ENCODE data around the gene NUMBL. TPM values are rescaled to one million over a fixed set of nuclear protein-coding genes. Genes with fewer than 3 reads are reported as not detected.
A peak's percentile ranks its signal among the peaks of the same experiment; 100 is the strongest.

Gene NUMBL
- total RNA-seq, 1 donor from 2014 or later: 6.4 TPM

GRCh38 chr19:40663695-40664692 is 26.5 kb downstream of the NUMBL start:
- no peak for DNase-seq (ENCODE audit: low spot score)
- H3K4me2 ChIP-seq: peak overlapping the region; percentile 87
- no peaks in the 10 kb centered on the region for H3K36me3 ChIP-seq
- peak overlapping the region; percentile 60 for H3K4me3 ChIP-seq
- Mint-ChIP-seq H3K4me1 (peaks cover 5% of the 10 kb centered on the region), H3K27ac (no peak overlapping the region), H3K36me3 (peaks cover 6% of the 10 kb centered on the region), H3K9me3 (peaks cover under 1% of the 10 kb centered on the region), H3K27me3 (ENCODE audit: insufficient read depth, low read depth) (peaks cover 14% of the 10 kb centered on the region), H3K4me3 (peak overlapping the region; percentile 87)
- H3K79me2 ChIP-seq (ENCODE audit: low read depth): no peaks in the 10 kb centered on the region
- no peak overlapping the region for H3K9ac ChIP-seq
- H3F3A ChIP-seq (ENCODE audit: low read depth): no peaks in the 10 kb centered on the region
- TF ChIP-seq EZH2phosphoT487 (IDR thresholded peaks at IDR 0.05) (no peak), CTCF (IDR thresholded peaks at IDR 0.05) (no peak), EZH2 (IDR thresholded peaks at IDR 0.05) (no peak)
- H3K4me1 ChIP-seq: no peaks in the 10 kb centered on the region
- peak overlapping the region; percentile 82 for H2AFZ ChIP-seq (replicated peaks)
- no peak overlapping the region for H3K27ac ChIP-seq
- H3K27me3 ChIP-seq: peaks cover 8% of the 10 kb centered on the region
- no peaks in the 10 kb centered on the region for H4K20me1 ChIP-seq (ENCODE audit: low read depth)
- no peaks in the 10 kb centered on the region for H3K9me3 ChIP-seq (ENCODE audit: low read depth)

- no peaks in the 10 kb centered on the region for H3K36me3 Mint-ChIP-seq
- Histone ChIP-seq H3K27me3 (peaks cover 8% of the 10 kb centered on the region), H3F3A (ENCODE audit: low read depth) (no peaks in the 10 kb centered on the region), H3K9ac (no peak overlapping the region), H3K4me3 (peak overlapping the region; percentile 60), H3K4me1 (no peaks in the 10 kb centered on the region), H3K9me3 (ENCODE audit: low read depth) (no peaks in the 10 kb centered on the region), H4K20me1 (ENCODE audit: low read depth) (no peaks in the 10 kb centered on the region), H3K79me2 (ENCODE audit: low read depth) (no peaks in the 10 kb centered on the region), H3K27ac (no peak overlapping the region), H3K36me3 (no peaks in the 10 kb centered on the region), H3K4me2 (peak overlapping the region; percentile 87), H2AFZ (replicated peaks) (peak overlapping the region; percentile 82)
- no peak overlapping the region for H3K27ac Mint-ChIP-seq
- TF ChIP-seq CTCF (IDR thresholded peaks at IDR 0.05) (peak; percentile 95), EZH2phosphoT487 (IDR thresholded peaks at IDR 0.05) (no peak), EZH2 (IDR thresholded peaks at IDR 0.05) (no peak)
- peaks cover 5% of the 10 kb centered on the region for H3K4me1 Mint-ChIP-seq
- peak; percentile 94 for DNase-seq (ENCODE audit: low spot score)
- peak overlapping the region; percentile 87 for H3K4me3 Mint-ChIP-seq
- H3K27me3 Mint-ChIP-seq (ENCODE audit: insufficient read depth, low read depth): peaks cover 14% of the 10 kb centered on the region
- H3K9me3 Mint-ChIP-seq: no peaks in the 10 kb centered on the region
Measured at GRCh38 chr19:40662925-40663694, 27.3 kb downstream of the NUMBL start.

GRCh38 chr19:40661616-40662015 is 28.8 kb downstream of the NUMBL start:
- H3K36me3 ChIP-seq: no peaks in the 10 kb centered on the region
- no peak overlapping the region for H3K9ac ChIP-seq
- Mint-ChIP-seq H3K36me3 (no peaks in the 10 kb centered on the region), H3K4me3 (peak overlapping the region; percentile 46), H3K27ac (peak overlapping the region; percentile 38), H3K4me1 (peaks cover 5% of the 10 kb centered on the region), H3K27me3 (ENCODE audit: insufficient read depth, low read depth) (peaks cover 14% of the 10 kb centered on the region), H3K9me3 (no peaks in the 10 kb centered on the region)
- no peak overlapping the region for H3K4me2 ChIP-seq
- no peaks in the 10 kb centered on the region for H4K20me1 ChIP-seq (ENCODE audit: low read depth)
- TF ChIP-seq EZH2 (IDR thresholded peaks at IDR 0.05): no peak
- no peak for TF ChIP-seq EZH2phosphoT487 (IDR thresholded peaks at IDR 0.05)
- TF ChIP-seq CTCF (IDR thresholded peaks at IDR 0.05): no peak
- no peak overlapping the region for H3K27ac ChIP-seq
- no peaks in the 10 kb centered on the region for H3F3A ChIP-seq (ENCODE audit: low read depth)
- no peak for DNase-seq (ENCODE audit: low spot score)
- no peaks in the 10 kb centered on the region for H3K9me3 ChIP-seq (ENCODE audit: low read depth)
- H3K4me1 ChIP-seq: no peaks in the 10 kb centered on the region
- H3K27me3 ChIP-seq: peaks cover 8% of the 10 kb centered on the region
- no peak overlapping the region for H3K4me3 ChIP-seq
- no peaks in the 10 kb centered on the region for H3K79me2 ChIP-seq (ENCODE audit: low read depth)
- H2AFZ ChIP-seq (replicated peaks): no peak overlapping the region
